Activated CD8-positive, alpha-beta memory T cell treated with anti-CD3 and anti-CD28 coated beads, Interleukin-2, amount 50 U/mL, for 4 hours (primary cell): ENCODE measurements around the gene MYO15A.

ENCODE experiments used
- DNase-seq: peaks from one replicate; pipeline ENCODE4 v3.0.0-alpha.2; 2020

The MYO15A gene

GRCh38 chr17:18159551-18160120 lies 51.1 kb downstream of the MYO15A start:
- no peak for DNase-seq

- no peak for DNase-seq
These were observed 51.7 kb downstream of the MYO15A start for GRCh38 chr17:18160128-18160856.

- no peak for DNase-seq
These were observed 52.9 kb downstream of the MYO15A start for GRCh38 chr17:18161207-18162145.

- DNase-seq = no peak
These were observed 55.0 kb downstream of the MYO15A start for GRCh38 chr17:18163547-18163946.

- DNase-seq = no peak
These were observed 58.3 kb downstream of the MYO15A start for GRCh38 chr17:18166894-18167293.

- DNase-seq = no peak
These were observed 58.9 kb downstream of the MYO15A start for GRCh38 chr17:18167421-18167820.

- no peak for DNase-seq
These were observed 64.1 kb downstream of the MYO15A start for GRCh38 chr17:18172531-18173278.

- no peak for DNase-seq
These were observed 65.2 kb downstream of the MYO15A start for GRCh38 chr17:18173740-18174139.

GRCh38 chr17:18176176-18176575 lies 67.6 kb downstream of the MYO15A start:
- no peak for DNase-seq

- DNase-seq = no peak
These were observed 68.6 kb downstream of the MYO15A start for GRCh38 chr17:18177133-18177532.

GRCh38 chr17:18177722-18178121 lies 69.2 kb downstream of the MYO15A start:
- no peak for DNase-seq

- no peak for DNase-seq
These were observed 70.6 kb downstream of the MYO15A start for GRCh38 chr17:18179196-18179595.

GRCh38 chr17:18179804-18180203 lies 71.2 kb downstream of the MYO15A start:
- no peak for DNase-seq

GRCh38 chr17:18181358-18181757 lies 72.8 kb downstream of the MYO15A start:
- no peak for DNase-seq

- DNase-seq = no peak
These were observed 73.8 kb downstream of the MYO15A start for GRCh38 chr17:18182110-18182977.

GRCh38 chr17:18182978-18183333 lies 74.4 kb downstream of the MYO15A start:
- DNase-seq = peak; percentile 82

- peak; percentile 98 for DNase-seq
These were observed 75.0 kb downstream of the MYO15A start, which contains the start of gene ALKBH5 for GRCh38 chr17:18183334-18184142. Gene ALKBH5 (plus strand): TSS chr17:18183828. CDS start chr17:18184244, 416 bp downstream.

GRCh38 chr17:18184143-18185031 lies 75.8 kb downstream of the MYO15A start:
- peak; percentile 76 for DNase-seq

- no peak for DNase-seq
These were observed 76.8 kb downstream of the MYO15A start for GRCh38 chr17:18185391-18185790.
